ENCODE results near the gene FPGT. TPM values are rescaled to one million over a fixed set of nuclear protein-coding genes. Genes with fewer than 3 reads are reported as not detected.

The FPGT gene
- polyA plus RNA-seq, 1 experiment, result 19.6 TPM

GRCh38 chr1:74236440-74236839 is 38.4 kb downstream of the FPGT start:
- CTCF ChIA-PET, result no interaction called here
- Histone ChIP-seq H3K4me3 (ENCODE audit: low read depth, low read length) (no peak overlapping the region), H3K27ac (ENCODE audit: low read depth, low read length) (no peak overlapping the region), H3K9me3 (ENCODE audit: control insufficient read depth, insufficient read depth, low read length) (no peaks in the 10 kb centered on the region), H3K27me3 (ENCODE audit: control insufficient read depth, insufficient read depth, low read length) (no peaks in the 10 kb centered on the region)
- no peak for TF ChIP-seq CTCF (IDR thresholded peaks at IDR 0.05; ENCODE audit: low read depth, low read length)
- no peak for DNase-seq (ENCODE audit: low read depth, low spot score)
- POLR2A ChIA-PET, result no interaction called here

GRCh38 chr1:74237035-74237434 is 39.0 kb downstream of the FPGT start:
- no peaks in the 10 kb centered on the region for H3K27me3 ChIP-seq (ENCODE audit: control insufficient read depth, insufficient read depth, low read length)
- TF ChIP-seq CTCF (IDR thresholded peaks at IDR 0.05; ENCODE audit: low read depth, low read length), result no peak
- no peaks in the 10 kb centered on the region for H3K9me3 ChIP-seq (ENCODE audit: control insufficient read depth, insufficient read depth, low read length)
- no peak overlapping the region for H3K27ac ChIP-seq (ENCODE audit: low read depth, low read length)
- DNase-seq (ENCODE audit: low read depth, low spot score), result no peak
- H3K4me3 ChIP-seq (ENCODE audit: low read depth, low read length), result no peak overlapping the region
- ChIA-PET CTCF (no interaction called here), POLR2A (no interaction called here)

- Histone ChIP-seq H3K4me3 (ENCODE audit: low read depth, low read length) (no peak overlapping the region), H3K27me3 (ENCODE audit: control insufficient read depth, insufficient read depth, low read length) (no peaks in the 10 kb centered on the region), H3K27ac (ENCODE audit: low read depth, low read length) (no peak overlapping the region), H3K9me3 (ENCODE audit: control insufficient read depth, insufficient read depth, low read length) (no peaks in the 10 kb centered on the region)
- no peak for TF ChIP-seq CTCF (IDR thresholded peaks at IDR 0.05; ENCODE audit: low read depth, low read length)
- CTCF ChIA-PET, result interaction anchor here (1.7 kb wide), 1 partner anchor 231 kb away, joined by 6 read pairs; no protein-coding TSS in a partner anchor
- POLR2A ChIA-PET, result no interaction called here
- DNase-seq (ENCODE audit: low read depth, low spot score), result no peak
These were observed 39.7 kb downstream of the FPGT start for GRCh38 chr1:74237787-74238186.

GRCh38 chr1:74245168-74245772 is 47.2 kb downstream of the FPGT start:
- no peak overlapping the region for H3K27ac ChIP-seq (ENCODE audit: low read depth, low read length)
- DNase-seq (ENCODE audit: low read depth, low spot score), result no peak
- CTCF ChIA-PET, result interaction anchor here (1.9 kb wide), 1 partner anchor 223 kb away, joined by 7 read pairs; no protein-coding TSS in a partner anchor
- no peak overlapping the region for H3K4me3 ChIP-seq (ENCODE audit: low read depth, low read length)
- POLR2A ChIA-PET, result no interaction called here
- peaks cover 8% of the 10 kb centered on the region; the same call in 1 of the 2 replicates for H3K9me3 ChIP-seq (ENCODE audit: control insufficient read depth, insufficient read depth, low read length)
- TF ChIP-seq CTCF (IDR thresholded peaks at IDR 0.05; ENCODE audit: low read depth, low read length), result no peak
- no peaks in the 10 kb centered on the region for H3K27me3 ChIP-seq (ENCODE audit: control insufficient read depth, insufficient read depth, low read length)

GRCh38 chr1:74246315-74246714 is 48.3 kb downstream of the FPGT start:
- no peak for DNase-seq (ENCODE audit: low read depth, low spot score)
- no peak overlapping the region for H3K4me3 ChIP-seq (ENCODE audit: low read depth, low read length)
- TF ChIP-seq CTCF (IDR thresholded peaks at IDR 0.05; ENCODE audit: low read depth, low read length), result no peak
- peaks cover 8% of the 10 kb centered on the region; the same call in 1 of the 2 replicates for H3K9me3 ChIP-seq (ENCODE audit: control insufficient read depth, insufficient read depth, low read length)
- H3K27me3 ChIP-seq (ENCODE audit: control insufficient read depth, insufficient read depth, low read length), result no peaks in the 10 kb centered on the region
- POLR2A ChIA-PET, result interaction anchor here (0.7 kb wide), 1 partner anchor 849 kb away, joined by 3 read pairs; no protein-coding TSS in a partner anchor
- H3K27ac ChIP-seq (ENCODE audit: low read depth, low read length), result no peak overlapping the region
- CTCF ChIA-PET, result interaction anchor here (0.9 to 1.9 kb wide), 2 partner anchors 28 to 222 kb away, joined by 3 to 7 read pairs; no protein-coding TSS in a partner anchor

Measured in AG04450 (cell line).